Keratinocyte (primary cell): Measurements from ENCODE around the gene IHH. TPM values are rescaled to one million over a fixed set of nuclear protein-coding genes. Genes with fewer than 3 reads are reported as not detected.

Source experiments
- DNase-seq: peaks from one replicate; pipeline ENCODE4 v3.0.0-alpha.2; 2011; ENCODE audit warnings: low read depth, missing footprints, low spot score
- FAIRE-seq: peaks from 2 replicates; lab custom pipeline; 2011; peaks lifted over from hg19 to GRCh38; lab: Jason Lieb, UNC
- H2AFZ ChIP-seq: 2 replicates; pipeline ENCODE4 v1.6.0; 2012; ENCODE audit warnings: low read length, control low read depth, inconsistent platforms; ENCODE audit not compliant: control insufficient read depth
- H3K27ac ChIP-seq: 2 replicates; pipeline ENCODE4 v1.5.1; 2011; ENCODE audit warnings: low read length; ENCODE audit not compliant: control insufficient read depth, insufficient read depth
- H3K27me3 ChIP-seq: 3 replicates; pipeline ENCODE4 v1.6.0; 2011; ENCODE audit warnings: low read length; ENCODE audit not compliant: control insufficient read depth, insufficient read depth; ENCODE audit errors: extremely low read depth
- H3K36me3 ChIP-seq, 2 experiments: 2 replicates in 1 of 2; 3 replicates in 1 of 2; pipeline ENCODE4 v1.5.1; 2011; ENCODE audit warnings: low read length in 2 of 2, mild to moderate bottlenecking in 1 of 2; ENCODE audit not compliant: control insufficient read depth in 2 of 2, insufficient read depth in 2 of 2; ENCODE audit errors: extremely low read depth in 1 of 2
- H3K4me1 ChIP-seq: 3 replicates; pipeline ENCODE4 v1.5.1; 2011; ENCODE audit warnings: low read length; ENCODE audit not compliant: control insufficient read depth, insufficient read depth; ENCODE audit errors: extremely low read depth
- H3K4me2 ChIP-seq: 3 replicates; pipeline ENCODE4 v1.6.0; 2011; ENCODE audit warnings: low read depth, low read length; ENCODE audit not compliant: control insufficient read depth, insufficient read depth; ENCODE audit errors: extremely low read depth
- H3K4me3 ChIP-seq, 3 experiments: fragments of 200-600 bp in 1 of 3; sonication (generic) in 1 of 3; 2 replicates in 2 of 3; 3 replicates in 1 of 3; pipeline ENCODE4 v1.5.1; 2011 to 2016; ENCODE audit warnings: low read length in 3 of 3, mild to moderate bottlenecking in 3 of 3, control low read depth in 2 of 3, inconsistent platforms in 1 of 3, low read depth in 1 of 3, mixed read lengths in 1 of 3, mixed run types in 1 of 3, moderate library complexity in 1 of 3; ENCODE audit not compliant: control insufficient read depth in 2 of 3, insufficient read depth in 2 of 3; ENCODE audit errors: extremely low read depth in 1 of 3
- H3K79me2 ChIP-seq: 2 replicates; pipeline ENCODE4 v1.6.0; 2012; ENCODE audit warnings: low read length; ENCODE audit not compliant: control insufficient read depth, insufficient read depth
- H3K9ac ChIP-seq: 3 replicates; pipeline ENCODE4 v1.6.0; 2011; ENCODE audit warnings: low read length; ENCODE audit not compliant: control insufficient read depth, insufficient read depth; ENCODE audit errors: extremely low read depth
- H3K9me1 ChIP-seq: 3 replicates; pipeline ENCODE4 v1.6.0; 2011; ENCODE audit warnings: low read length; ENCODE audit not compliant: control insufficient read depth, insufficient read depth; ENCODE audit errors: extremely low read depth
- H3K9me3 ChIP-seq: 2 replicates; pipeline ENCODE4 v1.5.1; 2012; ENCODE audit warnings: low read depth, low read length; ENCODE audit not compliant: control insufficient read depth
- H4K20me1 ChIP-seq: 3 replicates; pipeline ENCODE4 v1.6.0; 2011; ENCODE audit warnings: low read length; ENCODE audit not compliant: control insufficient read depth, insufficient read depth; ENCODE audit errors: extremely low read depth
- CTCF ChIP-seq, 3 experiments: IDR thresholded peaks in 1 of 3; conservative IDR thresholded peaks in 1 of 3; optimal IDR thresholded peaks in 1 of 3; 2 replicates in 2 of 3; 3 replicates in 1 of 3; pipeline versions ENCODE3 to v1.5.1; 2011; ENCODE audit warnings: low read length in 3 of 3, mild to moderate bottlenecking in 3 of 3, moderate library complexity in 2 of 3, control low read depth in 1 of 3, inconsistent platforms in 1 of 3; ENCODE audit not compliant: insufficient read depth in 2 of 3; ENCODE audit errors: extremely low read depth in 1 of 3
- EZH2 ChIP-seq: IDR thresholded peaks from one replicate; pipeline ENCODE4 v1.6.1; 2012; ENCODE audit warnings: inconsistent platforms, mild to moderate bottlenecking, low read length, moderate library complexity
- dilution Hi-C: fragments of 300-500 bp; cut with MboI; formaldehyde crosslinking; loops from one replicate; pipeline ENCODE4 v1.7.0; 2020; ENCODE audit warnings: low sequenced_read_pairs; ENCODE audit not compliant: extremely low pct_ligation_motif_present
- polyA plus RNA-seq, 5 experiments: library from polyadenylated mRNA; depleted of rRNA in 3 of 5; stranded (reverse) in 3 of 5; stranded (forward) in 1 of 5; unstranded in 1 of 5; fragments of >200 nt; gene quantifications; 1 replicate in 1 of 5; 2 replicates in 3 of 5; 3 replicates in 1 of 5; pipeline versions ENCODE4 v1.2.1 to v1.2.3, GENCODE V29; 2011 to 2012; ENCODE audit warnings: missing spikeins in 2 of 5, low read depth in 1 of 5, low replicate concordance in 1 of 5

The IHH gene
- polyA plus RNA-seq, 1 donor (not counting 4 experiments of a cell fraction or from before 2014, with no cell fraction given) = not detected

DNA sequence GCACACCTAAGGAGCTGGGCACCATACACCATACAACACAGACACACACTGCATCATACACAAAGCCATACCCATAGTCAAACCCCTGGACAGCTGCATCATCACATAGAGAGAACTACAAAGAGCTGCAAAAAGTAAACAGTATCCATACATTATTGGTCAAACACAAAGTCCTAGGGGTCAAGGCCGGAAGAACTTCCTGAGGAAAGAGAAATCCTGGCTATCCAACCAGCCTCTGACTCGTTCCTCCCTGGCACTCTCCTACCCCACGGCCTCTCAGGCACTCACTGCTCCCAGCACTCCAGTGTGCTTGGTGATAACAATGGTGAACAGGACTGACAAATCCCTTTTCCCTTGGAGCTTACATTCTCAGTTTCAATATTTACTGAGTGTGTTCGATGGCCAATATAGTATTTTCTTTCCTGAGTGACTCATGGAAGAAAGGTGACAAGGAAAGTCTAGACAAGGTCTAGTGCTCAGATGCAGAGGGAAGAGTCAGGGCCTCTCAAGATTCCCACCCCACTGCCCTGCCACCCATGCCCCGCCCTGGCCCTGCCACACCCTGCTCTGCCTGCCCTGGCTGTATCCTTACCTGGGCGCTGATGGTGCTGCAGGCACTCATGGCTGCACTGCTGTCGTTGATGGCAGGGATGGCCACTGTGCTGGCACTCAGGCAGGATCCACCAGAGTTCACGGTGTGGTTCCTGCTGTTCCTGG, 22.8 kb downstream of the IHH start:
- Histone ChIP-seq H3K27me3 (peaks cover 24% of the 10 kb centered on the region), H3K9me3 (no peaks in the 10 kb centered on the region), H3K4me1 (no peaks in the 10 kb centered on the region), H3K4me2 (no peak overlapping the region), H3K9ac (no peak overlapping the region), H3K36me3 (no peaks in the 10 kb centered on the region), H3K4me3 (no peak overlapping the region), H2AFZ (no peak overlapping the region), H3K27ac (no peak overlapping the region), H4K20me1 (no peaks in the 10 kb centered on the region), H3K79me2 (no peaks in the 10 kb centered on the region), H3K9me1 (no peaks in the 10 kb centered on the region)
- dilution Hi-C loops = no loop called here
- FAIRE-seq (no peak), DNase-seq (no peak)
- TF ChIP-seq CTCF (optimal IDR thresholded peaks at IDR 0.05 in 1 of 3, IDR thresholded peaks at IDR 0.05 in 1 of 3, conservative IDR thresholded peaks at IDR 0.05 in 1 of 3; ENCODE audit: extremely low read depth in 1 of 3, insufficient read depth in 2 of 3, low read length in 3 of 3) = no peak
- TF ChIP-seq EZH2 = no peak

- Histone ChIP-seq H3K36me3 (no peaks in the 10 kb centered on the region), H3K4me3 (no peak overlapping the region), H3K9me1 (no peaks in the 10 kb centered on the region), H4K20me1 (no peaks in the 10 kb centered on the region), H3K9ac (no peak overlapping the region), H3K4me1 (no peaks in the 10 kb centered on the region), H3K9me3 (no peaks in the 10 kb centered on the region), H3K27me3 (peaks cover 12% of the 10 kb centered on the region), H2AFZ (no peak overlapping the region), H3K4me2 (no peak overlapping the region), H3K79me2 (no peaks in the 10 kb centered on the region), H3K27ac (no peak overlapping the region)
- FAIRE-seq = no peak
- no peak for DNase-seq
- dilution Hi-C loops = no loop called here
- TF ChIP-seq EZH2 (no peak), CTCF (optimal IDR thresholded peaks at IDR 0.05 in 1 of 3, IDR thresholded peaks at IDR 0.05 in 1 of 3, conservative IDR thresholded peaks at IDR 0.05 in 1 of 3; ENCODE audit: extremely low read depth in 1 of 3, insufficient read depth in 2 of 3, low read length in 3 of 3) (no peak)
Measured at GRCh38 chr2:219035942-219036341, 24.8 kb downstream of the IHH start.
